Measurements from ENCODE around the gene DNAJB11. TPM values are rescaled to one million over a fixed set of nuclear protein-coding genes. Genes with fewer than 3 reads are reported as not detected.

DNAJB11 gene
- total RNA-seq, 1 donor from 2014 or later: 43.8 TPM

DNA sequence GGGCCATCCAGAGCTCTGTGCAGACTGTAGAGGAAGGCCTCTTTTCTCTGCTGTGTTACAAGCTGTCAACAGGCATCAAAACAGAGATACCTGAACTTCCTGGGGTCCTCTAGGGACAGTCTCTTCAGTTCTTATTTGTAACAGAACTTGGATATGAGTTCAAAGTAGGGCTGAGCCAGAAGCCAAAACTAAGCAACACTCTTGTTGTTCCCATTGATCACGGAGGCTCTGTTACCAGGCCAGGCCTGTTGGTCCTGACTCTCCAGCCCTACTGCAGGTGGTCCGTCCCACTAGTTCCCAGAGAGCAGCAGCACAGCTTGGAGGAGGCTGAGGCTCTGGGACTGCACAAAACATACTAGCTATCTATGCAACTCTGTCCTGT, 29.3 kb downstream of the DNAJB11 start:
- DNase-seq (no peak), ATAC-seq (no peak)
- Histone ChIP-seq H3K36me3 (no peaks in the 10 kb centered on the region), H3K9me3 (no peaks in the 10 kb centered on the region), H3K27me3 (no peaks in the 10 kb centered on the region), H3K4me3 (no peak overlapping the region), H3K27ac (no peak overlapping the region), H3K4me1 (no peaks in the 10 kb centered on the region)
- intact Hi-C loops (cut with DNase I): no loop called here
- TF ChIP-seq, protein P1, sequence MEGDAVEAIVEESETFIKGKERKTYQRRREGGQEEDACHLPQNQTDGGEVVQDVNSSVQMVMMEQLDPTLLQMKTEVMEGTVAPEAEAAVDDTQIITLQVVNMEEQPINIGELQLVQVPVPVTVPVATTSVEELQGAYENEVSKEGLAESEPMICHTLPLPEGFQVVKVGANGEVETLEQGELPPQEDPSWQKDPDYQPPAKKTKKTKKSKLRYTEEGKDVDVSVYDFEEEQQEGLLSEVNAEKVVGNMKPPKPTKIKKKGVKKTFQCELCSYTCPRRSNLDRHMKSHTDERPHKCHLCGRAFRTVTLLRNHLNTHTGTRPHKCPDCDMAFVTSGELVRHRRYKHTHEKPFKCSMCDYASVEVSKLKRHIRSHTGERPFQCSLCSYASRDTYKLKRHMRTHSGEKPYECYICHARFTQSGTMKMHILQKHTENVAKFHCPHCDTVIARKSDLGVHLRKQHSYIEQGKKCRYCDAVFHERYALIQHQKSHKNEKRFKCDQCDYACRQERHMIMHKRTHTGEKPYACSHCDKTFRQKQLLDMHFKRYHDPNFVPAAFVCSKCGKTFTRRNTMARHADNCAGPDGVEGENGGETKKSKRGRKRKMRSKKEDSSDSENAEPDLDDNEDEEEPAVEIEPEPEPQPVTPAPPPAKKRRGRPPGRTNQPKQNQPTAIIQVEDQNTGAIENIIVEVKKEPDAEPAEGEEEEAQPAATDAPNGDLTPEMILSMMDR (IDR thresholded peaks at IDR 0.05): no peak

DNA sequence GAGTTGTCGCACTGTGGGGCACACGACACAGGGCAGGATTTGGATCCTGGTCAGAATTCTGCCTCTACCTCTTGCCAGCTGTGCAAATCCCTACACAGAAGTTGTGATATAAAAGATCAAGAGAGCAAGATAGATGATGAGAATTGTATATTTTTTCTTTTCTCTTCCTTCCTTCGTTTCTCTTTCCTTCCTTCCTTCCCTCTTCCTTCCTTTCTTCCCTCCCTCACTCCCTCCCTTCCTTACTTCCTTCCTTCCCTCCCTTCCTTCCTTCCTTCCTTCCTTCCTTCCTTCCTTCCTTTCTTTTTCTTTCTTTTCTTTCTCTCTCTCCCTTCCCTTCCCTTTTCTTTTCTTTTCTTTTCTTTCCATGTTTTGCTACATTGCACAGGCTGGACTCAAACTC, 30.4 kb downstream of the DNAJB11 start:
- ATAC-seq: no peak
- no peak overlapping the region for H3K27ac ChIP-seq

DNA sequence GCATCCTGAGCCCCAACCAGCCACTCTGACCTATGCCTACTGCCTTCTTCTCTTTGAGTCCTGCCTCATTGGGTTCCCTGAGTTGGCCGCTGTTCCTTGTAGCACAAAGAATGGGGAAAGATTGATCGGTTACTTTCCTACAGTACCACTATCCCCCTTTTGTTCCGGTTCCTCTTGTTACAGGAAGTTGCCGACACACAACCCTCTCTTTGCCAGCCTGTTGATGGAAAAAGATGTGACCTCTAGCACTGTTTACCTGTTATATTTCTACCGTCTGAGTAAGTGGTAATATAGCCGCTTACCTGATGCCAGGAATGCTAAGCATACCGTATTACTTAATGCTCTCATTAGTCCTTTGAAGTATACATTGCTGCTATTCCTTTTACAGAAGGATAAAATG, 32.6 kb downstream of the DNAJB11 start:
- intact Hi-C loops (cut with DNase I): no loop called here
- H3K9me3 ChIP-seq: no peaks in the 10 kb centered on the region
- H3K4me1 ChIP-seq: no peaks in the 10 kb centered on the region
- ATAC-seq (no peak), DNase-seq (no peak)
- TF ChIP-seq, protein P1 (IDR thresholded peaks at IDR 0.05): no peak
- no peak overlapping the region for H3K27ac ChIP-seq
- H3K4me3 ChIP-seq: no peak overlapping the region
- no peaks in the 10 kb centered on the region for H3K36me3 ChIP-seq
- no peaks in the 10 kb centered on the region for H3K27me3 ChIP-seq

More for the DNA sequence above, 30.4 kb downstream of the DNAJB11 start:
- TF ChIP-seq, protein P1 (IDR thresholded peaks at IDR 0.05): no peak
- H3K4me1 ChIP-seq: no peaks in the 10 kb centered on the region
- no peaks in the 10 kb centered on the region for H3K36me3 ChIP-seq
- intact Hi-C loops (cut with DNase I): no loop called here
- no peaks in the 10 kb centered on the region for H3K9me3 ChIP-seq
- no peak for DNase-seq
- no peaks in the 10 kb centered on the region for H3K27me3 ChIP-seq
- H3K4me3 ChIP-seq: no peak overlapping the region

DNA sequence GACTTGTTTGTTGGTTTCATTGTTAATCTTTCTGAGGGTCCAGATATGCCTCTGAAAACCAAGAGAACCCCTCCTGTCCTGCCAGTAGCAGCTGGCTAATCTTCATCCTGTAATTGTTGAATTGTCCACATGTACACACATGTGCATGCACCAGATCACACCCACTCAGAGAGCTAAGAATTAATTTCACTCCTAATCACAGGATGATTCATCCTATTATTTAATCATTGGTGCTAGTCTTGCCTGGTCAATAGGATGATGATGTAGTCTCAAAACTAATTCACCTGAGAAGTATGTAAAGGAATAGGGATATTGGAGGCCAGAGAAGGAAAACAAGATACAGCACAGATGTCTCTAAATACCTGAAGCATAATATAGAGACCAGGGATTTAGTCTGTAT, 34.6 kb downstream of the DNAJB11 start:
- Histone ChIP-seq H3K9me3 (no peaks in the 10 kb centered on the region), H3K36me3 (no peaks in the 10 kb centered on the region), H3K4me1 (no peaks in the 10 kb centered on the region), H3K27ac (no peak overlapping the region), H3K4me3 (no peak overlapping the region), H3K27me3 (no peaks in the 10 kb centered on the region)
- intact Hi-C loops (cut with DNase I): no loop called here
- ATAC-seq (no peak), DNase-seq (no peak)
- TF ChIP-seq, protein P1 (IDR thresholded peaks at IDR 0.05): no peak

DNA sequence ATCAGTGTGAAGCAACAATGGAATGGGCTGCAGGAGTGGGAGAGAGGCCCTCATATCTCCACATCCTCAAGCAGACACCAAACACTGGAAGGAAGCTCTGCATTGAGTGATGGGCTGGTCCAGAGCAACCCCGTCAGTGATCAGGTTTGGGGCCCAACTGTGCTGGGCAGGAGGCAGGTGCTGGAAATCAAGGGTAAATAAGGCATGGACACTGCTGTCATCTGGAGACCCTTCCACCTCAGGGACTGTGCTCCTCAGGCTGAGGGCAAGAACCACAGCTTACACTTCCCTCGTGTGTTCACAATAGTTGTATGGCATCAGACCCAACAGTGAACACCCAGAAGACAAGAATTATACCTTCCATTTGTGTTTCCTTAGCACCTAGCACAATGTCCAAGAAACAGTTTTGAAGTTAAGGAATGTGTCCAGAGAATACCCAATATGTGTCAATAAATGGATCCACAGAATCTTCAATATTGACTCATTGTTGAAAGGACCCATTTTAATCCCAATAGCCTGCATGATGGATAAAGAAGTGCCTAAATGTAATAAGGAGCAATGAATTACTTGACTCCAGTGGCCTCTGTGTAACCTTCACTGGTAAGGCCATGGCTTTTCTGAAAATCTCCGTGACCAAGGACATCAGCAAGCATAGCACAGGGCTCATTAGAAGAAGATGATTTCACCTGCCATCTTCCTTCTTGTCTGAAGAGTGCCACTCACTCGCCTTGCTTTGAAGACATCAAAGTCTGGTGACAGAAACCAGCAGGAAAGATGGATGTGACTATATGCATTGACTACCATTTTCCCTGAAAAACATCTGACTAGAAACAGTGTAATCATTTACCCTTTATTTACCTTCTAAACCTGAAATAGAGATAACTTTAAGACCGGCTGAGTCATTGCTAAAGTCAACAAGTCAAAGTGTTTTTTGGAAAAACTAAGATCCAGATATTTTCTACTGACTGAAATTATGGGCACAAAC, 35.3 kb downstream of the DNAJB11 start:
- DNase-seq (no peak), ATAC-seq (no peak)
- no peaks in the 10 kb centered on the region for H3K4me1 ChIP-seq
- H3K27ac ChIP-seq: no peak overlapping the region
- no peaks in the 10 kb centered on the region for H3K36me3 ChIP-seq
- no peaks in the 10 kb centered on the region for H3K9me3 ChIP-seq
- intact Hi-C loops (cut with DNase I): no loop called here
- no peak overlapping the region for H3K4me3 ChIP-seq
- no peaks in the 10 kb centered on the region for H3K27me3 ChIP-seq
- TF ChIP-seq, protein P1 (IDR thresholded peaks at IDR 0.05): no peak

Data from upper lobe of right lung (tissue), 1 donor.